Smooth muscle cell of bladder (primary cell): Measurements from ENCODE around the gene MAGEB5. TPM values are rescaled to one million over a fixed set of nuclear protein-coding genes. Genes with fewer than 3 reads are reported as not detected.

ENCODE experiments used
- total RNA-seq: library from RNA; depleted of rRNA; stranded (reverse); fragments of >200 nt; gene quantifications from 2 replicates; pipeline ENCODE4 v1.2.3, GENCODE V29; 2014

Gene MAGEB5, protein sequence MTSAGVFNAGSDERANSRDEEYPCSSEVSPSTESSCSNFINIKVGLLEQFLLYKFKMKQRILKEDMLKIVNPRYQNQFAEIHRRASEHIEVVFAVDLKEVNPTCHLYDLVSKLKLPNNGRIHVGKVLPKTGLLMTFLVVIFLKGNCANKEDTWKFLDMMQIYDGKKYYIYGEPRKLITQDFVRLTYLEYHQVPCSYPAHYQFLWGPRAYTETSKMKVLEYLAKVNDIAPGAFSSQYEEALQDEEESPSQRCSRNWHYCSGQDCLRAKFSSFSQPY
- not detected in 2 replicates for total RNA-seq

DNA sequence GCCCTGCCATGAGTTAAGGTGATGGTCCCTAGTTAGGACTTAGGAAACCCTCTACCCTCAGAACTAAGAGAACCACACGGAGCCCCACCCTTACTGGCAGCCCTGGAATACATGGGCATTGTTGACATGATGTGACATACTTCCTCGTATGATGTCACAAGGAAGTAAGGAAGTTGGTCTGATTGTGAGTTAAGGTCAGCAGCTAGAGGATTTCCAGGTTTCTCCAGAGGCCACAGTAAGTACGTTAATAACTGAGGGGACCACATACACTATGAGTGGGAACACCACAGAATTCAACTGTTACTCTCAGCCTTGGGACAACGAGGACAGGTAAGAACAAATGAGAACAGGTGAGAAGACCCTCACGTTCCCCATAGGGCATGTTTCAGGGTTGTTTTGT is at the start of gene MAGEB5:
Gene MAGEB5 (plus strand): TSS at position 301 of the 400 bp plus-strand sequence. CDS start 1,133 bp downstream, outside the sequence.

DNA sequence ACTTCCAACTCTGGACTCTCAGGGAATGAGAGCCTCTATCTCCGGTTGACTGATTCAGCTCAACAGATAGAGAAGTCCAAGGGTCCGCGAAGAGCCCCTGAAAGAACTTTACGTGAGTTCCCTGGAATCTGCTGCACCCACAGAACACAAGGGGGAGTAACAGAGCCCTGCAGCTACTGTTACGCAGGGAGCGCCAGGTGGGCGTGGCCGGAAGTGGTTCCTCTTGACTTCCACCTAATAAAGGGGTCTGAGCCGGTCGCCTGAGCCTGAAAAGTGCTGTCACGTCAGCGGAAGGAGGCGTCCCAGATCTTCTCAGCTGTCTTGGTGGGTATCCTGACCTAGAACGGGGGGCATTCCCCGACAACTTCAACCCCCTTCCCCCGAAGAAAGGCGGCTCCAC is 23.8 kb upstream of the MAGEB5 start, which contains the start of gene MAGEB6:
Gene MAGEB6 (plus strand): TSS at position 237 of the 400 bp plus-strand sequence. CDS start 1,407 bp downstream, outside the sequence.

Other genes starting within 250 kb of the MAGEB5 start
- gene MAGEB18, start 77.8 kb upstream of the MAGEB5 start, total RNA-seq = not detected in 2 replicates
- gene MAGEB6B, start 55.6 kb upstream of the MAGEB5 start, total RNA-seq = not detected in 2 replicates
- not detected in 2 replicates for gene MAGEB6, start 23.7 kb upstream of the MAGEB5 start, total RNA-seq